NCI-H187 (cell line): ENCODE data around the gene CHAC1.

Experiments
- DNase-seq, 2 experiments: peaks; one replicate each; lab custom pipeline; 2025; lab: John Stamatoyannopoulos, UW

CHAC1 gene

DNA sequence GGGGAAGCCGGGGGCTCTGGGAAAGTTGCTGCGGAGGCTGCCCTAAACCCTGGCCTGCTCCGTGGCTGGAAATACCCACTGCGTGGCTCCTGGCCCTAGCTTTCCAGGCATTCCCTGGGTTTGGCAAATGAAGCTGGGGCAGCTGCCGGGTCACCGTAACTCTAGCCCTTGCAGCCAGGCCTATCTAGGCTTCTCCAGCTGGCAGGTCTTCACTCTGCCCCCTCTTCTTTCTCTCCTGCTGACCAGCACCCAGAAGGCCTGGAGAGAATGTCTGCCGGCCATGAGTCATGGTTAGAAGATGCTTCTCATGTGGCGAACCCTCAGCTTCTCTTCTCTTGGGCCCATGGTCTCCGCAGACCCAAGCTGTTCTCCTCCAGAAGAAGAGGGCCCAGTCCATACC is 29.7 kb upstream of the CHAC1 start:
- DNase-seq: no peak

DNA sequence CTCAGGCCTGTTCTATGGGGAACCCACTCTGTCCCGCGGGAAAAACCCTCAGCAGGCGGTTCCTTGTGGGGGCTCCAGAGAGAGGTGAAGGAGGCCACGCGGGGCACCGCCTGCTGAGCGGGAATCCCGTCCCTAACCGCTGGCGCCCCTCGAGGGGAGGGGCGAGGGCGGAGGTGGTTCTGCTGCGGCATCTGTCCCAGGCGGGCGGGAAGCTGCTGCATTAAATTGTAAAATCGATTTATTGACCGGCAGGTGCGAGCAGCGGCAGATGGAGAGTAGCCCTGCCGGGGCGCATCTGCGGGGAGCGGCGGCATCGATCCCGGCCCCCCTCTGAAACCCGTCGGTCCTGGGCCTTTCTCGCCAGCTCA is 27.8 kb upstream of the CHAC1 start:
- DNase-seq: no peak

DNA sequence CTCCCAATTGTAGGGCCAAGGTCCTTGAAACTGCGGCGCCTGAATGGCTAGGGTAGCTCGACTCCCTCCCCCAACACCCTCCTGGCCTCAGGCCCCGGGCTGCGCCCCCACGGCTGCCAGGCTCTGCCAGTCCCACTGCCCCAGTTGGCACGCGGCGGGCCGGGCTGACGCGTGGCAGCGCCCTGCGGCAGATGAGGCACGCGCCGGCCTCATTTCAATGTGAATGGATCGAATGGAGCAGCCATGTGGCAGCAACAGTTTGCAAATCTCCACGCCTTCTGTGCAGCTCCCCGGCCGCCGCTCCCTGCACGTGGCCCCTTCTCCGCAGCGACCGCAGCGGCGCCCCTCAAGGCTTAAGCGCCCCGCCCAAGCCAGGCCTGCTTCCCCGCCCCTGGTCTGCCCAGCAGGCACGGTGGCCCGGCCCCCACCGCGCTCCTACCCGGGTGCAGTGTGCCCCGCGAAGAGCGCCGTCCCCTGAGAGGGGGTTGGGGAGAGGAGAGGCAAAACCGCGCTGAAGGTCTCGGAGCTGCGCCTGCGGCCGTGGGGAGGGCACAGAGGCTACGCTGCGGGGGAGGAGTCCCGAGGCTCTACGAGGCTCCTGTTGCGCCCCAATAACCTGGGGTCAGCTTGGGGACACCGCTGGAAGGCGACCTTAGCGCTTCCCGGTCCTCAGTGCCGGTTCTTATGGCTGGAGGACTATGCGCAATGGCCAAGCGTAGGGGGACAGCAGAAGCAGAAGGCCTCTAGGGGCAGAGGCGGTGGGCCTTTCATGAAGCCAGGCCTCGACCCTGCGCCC is 27.2 kb upstream of the CHAC1 start:
- no peak for DNase-seq

DNA sequence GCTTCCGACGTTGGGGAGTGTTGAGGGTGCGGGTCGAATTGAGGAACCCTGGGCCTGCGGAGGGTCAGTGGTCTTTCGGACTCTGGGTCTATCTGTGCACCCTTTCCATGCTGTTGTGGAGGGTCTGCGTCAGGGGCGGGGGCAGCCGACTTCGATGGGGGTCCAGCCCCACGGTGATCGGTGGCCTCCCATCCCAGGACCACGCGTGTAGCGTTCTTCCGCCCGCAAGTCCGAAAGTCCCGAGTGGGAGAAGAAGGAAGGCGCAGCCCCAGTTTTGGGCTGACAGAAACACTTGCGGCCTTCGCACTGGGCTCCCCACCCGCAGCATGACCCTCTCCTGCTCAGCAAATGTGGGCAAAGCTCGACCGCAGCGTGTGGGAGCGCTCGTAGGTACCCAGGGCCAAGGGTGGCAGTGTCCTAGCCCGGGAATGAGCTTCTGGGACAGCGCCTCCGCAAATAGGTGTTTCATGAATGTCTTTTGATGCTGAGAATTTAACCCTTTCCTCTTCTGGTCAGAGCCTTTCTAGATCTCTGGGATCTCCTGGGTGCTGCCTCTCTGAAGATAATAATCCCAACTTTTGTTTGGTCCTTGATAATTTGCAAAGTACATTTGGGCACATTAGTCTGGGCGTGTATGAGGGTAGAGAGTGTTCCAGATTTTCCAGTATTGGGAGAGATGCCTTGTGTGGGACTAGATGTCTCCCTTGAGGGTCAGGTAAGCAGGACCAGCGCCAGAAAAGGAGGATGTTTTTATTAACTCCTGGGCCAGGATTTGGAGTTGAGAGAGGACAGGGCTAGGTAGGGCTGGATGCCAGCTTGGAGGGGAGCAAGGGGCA is 26.4 kb upstream of the CHAC1 start:
- no peak for DNase-seq

DNA sequence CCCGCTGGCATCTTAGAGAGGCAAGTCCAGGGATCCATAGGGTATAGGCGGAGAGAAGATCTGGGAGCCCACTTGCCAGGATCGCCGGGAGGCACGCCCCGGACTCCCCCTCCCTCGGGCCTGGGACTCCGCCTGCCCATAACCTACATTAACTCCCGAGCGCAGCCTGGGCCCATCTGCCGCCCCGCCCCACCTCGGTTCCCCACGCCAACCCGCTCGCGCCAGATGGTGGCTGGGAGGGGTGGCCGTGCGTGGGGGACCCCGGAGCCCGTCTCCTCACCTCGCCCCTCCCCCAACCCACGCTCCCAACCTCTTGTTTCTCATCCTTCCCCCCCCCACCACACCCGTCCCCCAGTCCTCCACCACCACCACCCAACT is 25.8 kb upstream of the CHAC1 start:
- no peak for DNase-seq

DNA sequence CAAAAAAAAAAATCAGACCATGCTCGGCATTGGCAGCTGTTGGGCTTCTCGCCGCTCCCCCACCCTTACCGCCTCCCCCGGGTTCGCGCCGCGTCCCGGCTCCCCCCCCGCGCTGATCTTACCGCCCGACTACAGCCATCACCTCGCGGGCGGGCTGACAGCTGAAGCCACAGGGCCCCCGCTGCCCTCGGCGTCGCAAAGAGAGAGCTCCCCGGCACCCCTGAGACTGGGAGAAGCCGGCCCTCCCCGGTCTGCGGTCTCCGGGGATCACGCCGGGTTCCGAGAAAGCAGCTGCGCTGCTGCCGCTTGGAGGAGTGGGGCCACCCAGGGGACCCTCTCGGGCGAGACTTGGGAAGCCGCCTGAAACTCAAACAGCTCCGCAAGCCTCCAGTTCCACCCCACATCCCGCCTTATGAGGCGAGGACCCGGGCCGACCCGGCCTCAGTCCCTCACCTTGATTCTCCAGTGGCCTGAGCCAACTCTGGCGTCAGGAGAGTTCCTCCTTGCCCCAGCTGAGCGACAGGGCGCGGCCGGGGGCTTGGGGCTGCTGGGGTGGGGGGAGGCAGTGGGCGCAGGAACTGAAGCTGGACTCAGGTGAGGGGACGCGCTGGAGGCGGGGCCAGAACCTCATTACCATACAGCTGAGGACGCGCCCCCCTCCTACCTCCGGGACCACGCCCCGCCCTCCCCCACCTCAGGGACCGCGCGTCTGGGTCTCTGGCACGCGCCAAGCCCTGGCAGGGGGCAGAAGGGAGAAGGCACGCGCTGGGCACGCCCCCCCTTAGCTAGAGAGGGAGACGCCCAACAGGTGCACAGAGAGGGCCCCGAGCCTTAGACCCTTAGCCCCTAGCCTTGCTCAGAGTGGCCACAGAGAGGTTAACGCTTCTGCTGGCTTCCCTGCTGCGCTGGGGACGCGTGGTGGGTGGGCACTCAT is 25.1 kb upstream of the CHAC1 start:
- peak; percentile 61 to 84 for DNase-seq

DNA sequence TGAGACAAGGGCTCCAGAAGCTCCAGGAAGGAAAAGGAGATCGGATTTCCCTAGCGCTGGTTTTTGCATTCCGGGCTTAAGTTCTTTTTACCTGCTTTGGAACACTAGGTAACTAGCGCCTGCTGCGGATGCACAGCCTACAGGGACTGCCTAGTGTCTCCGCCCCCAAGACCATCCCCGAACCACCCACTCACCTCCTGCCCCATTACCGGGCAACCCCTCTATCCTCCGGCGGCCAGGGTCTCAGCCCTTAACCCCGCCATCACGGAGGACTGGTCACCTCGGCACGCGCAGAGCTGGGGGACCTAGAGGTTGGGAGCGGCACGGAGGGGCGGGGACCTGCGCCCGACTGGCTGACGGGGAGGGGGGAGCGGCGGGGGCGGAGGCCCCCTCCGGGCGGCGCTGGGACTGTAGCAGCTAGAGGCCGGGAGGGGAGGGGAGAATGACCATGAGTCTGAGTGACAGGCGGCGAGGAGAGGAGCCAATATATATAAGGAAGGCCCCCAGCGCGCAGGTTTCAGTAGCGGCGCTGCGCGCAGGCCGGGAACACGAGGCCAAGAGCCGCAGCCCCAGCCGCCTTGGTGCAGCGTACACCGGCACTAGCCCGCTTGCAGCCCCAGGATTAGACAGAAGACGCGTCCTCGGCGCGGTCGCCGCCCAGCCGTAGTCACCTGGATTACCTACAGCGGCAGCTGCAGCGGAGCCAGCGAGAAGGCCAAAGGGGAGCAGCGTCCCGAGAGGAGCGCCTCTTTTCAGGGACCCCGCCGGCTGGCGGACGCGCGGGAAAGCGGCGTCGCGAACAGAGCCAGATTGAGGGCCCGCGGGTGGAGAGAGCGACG is 24.2 kb upstream of the CHAC1 start, which contains the start of gene DLL4:
Gene DLL4, plus strand, starts transcription at position 520 of the 839 bp plus-strand sequence. CDS start 329 bp downstream, outside the sequence.
- DNase-seq: peak; percentile 63 to 75

DNA sequence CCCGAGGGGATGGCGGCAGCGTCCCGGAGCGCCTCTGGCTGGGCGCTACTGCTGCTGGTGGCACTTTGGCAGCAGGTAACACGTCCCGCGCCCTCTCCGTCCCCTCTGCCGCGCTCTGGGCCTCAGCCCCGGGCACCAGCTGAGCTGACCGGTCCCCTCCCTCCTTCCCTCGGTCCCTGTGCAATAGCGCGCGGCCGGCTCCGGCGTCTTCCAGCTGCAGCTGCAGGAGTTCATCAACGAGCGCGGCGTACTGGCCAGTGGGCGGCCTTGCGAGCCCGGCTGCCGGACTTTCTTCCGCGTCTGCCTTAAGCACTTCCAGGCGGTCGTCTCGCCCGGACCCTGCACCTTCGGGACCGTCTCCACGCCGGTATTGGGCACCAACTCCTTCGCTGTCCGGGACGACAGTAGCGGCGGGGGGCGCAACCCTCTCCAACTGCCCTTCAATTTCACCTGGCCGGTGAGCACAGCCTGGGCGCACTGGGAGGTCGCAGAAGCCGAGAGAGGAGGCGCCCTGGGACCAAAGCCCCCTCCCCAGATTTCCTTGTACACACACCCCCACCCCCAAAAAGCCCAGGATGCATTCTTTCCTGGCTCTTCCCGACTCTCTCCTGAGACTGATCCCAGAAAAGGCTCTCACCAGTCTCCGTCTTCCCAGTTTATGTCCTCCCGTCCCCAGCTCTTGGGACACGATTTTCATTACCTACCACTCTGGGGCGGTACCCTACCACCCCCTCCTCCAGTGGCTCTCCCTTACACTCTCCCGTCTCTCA is 23.4 kb upstream of the CHAC1 start:
- DNase-seq: no peak

DNA sequence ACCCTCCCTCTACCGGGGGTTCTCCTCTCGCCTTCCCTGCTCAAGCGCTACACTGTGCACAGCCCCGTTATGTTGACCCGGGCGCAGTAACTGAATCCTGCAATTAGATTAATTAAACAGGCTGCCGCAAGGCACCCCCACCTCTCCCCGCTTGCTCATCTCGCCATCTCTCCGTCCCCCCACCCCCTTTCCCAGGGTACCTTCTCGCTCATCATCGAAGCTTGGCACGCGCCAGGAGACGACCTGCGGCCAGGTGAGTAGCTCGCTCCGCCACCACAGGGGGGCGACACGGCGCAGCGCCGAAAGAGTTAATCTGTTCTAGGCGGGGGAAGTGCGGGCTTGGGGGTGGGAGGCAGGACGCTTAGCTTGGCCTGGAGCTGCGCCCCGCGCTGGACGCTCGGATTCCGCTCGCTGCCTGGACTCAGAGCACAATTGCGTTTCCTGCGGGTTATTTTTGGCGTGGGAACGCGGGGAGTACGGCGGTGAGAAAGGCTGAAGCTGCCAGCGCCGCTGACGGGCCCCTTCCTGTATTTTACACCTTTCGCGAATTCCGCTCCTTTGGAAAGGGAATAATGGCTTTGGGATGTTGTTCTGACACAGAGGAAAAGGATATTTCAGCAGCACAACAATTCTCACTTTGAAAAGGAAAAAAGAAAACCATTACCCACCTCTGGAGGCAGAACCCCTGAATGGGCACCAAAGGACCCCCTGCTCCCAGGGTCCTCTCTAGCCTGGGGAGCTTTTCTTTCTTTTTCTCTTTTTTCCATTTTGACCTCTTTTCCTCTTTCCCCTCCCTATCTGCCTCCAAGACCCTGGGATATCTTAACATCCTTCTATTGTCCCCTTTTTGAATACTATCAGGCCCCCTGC is 22.6 kb upstream of the CHAC1 start:
- peak in 1 of 2 experiments; percentile 27 for DNase-seq

DNA sequence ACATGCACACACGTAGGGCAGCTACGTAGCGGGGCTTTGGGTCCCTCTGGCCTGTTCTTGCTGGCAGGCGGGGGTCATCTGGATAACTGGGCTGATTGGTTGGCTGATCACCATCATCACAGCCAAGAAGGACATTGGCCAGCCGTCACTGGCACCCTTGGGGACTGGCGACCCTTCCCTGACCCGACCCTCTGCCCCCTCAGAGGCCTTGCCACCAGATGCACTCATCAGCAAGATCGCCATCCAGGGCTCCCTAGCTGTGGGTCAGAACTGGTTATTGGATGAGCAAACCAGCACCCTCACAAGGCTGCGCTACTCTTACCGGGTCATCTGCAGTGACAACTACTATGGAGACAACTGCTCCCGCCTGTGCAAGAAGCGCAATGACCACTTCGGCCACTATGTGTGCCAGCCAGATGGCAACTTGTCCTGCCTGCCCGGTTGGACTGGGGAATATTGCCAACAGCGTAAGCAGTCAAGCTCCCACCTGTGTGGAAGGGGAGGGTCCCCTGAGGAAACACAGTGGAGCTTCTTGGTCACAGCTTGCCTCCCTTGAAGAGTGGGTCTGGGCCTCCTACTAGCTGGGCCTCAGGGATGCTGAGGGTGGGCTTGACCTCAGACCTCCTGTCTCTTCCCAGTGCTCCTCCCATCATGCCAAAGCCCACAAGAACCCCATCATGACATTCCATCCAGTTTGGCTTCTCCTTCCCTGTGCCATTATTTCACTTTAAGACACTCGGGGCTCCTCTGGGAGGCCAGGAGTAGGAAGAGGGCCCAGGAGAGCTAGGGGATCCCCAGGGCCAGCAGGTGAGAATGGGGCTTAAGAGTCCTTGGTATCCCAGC is 21.8 kb upstream of the CHAC1 start:
- DNase-seq: no peak

DNA sequence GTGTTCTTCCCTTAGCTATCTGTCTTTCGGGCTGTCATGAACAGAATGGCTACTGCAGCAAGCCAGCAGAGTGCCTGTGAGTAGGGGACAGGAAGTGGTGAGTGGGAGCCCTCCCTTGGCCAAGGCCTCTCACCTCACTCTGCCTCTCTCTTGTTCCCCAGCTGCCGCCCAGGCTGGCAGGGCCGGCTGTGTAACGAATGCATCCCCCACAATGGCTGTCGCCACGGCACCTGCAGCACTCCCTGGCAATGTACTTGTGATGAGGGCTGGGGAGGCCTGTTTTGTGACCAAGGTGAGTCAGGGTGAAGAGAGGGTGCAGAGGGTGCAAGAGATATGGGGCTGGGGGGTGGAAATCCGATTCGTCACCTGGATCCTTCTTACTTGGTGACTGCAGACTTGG is 21.1 kb upstream of the CHAC1 start:
- DNase-seq: no peak

DNA sequence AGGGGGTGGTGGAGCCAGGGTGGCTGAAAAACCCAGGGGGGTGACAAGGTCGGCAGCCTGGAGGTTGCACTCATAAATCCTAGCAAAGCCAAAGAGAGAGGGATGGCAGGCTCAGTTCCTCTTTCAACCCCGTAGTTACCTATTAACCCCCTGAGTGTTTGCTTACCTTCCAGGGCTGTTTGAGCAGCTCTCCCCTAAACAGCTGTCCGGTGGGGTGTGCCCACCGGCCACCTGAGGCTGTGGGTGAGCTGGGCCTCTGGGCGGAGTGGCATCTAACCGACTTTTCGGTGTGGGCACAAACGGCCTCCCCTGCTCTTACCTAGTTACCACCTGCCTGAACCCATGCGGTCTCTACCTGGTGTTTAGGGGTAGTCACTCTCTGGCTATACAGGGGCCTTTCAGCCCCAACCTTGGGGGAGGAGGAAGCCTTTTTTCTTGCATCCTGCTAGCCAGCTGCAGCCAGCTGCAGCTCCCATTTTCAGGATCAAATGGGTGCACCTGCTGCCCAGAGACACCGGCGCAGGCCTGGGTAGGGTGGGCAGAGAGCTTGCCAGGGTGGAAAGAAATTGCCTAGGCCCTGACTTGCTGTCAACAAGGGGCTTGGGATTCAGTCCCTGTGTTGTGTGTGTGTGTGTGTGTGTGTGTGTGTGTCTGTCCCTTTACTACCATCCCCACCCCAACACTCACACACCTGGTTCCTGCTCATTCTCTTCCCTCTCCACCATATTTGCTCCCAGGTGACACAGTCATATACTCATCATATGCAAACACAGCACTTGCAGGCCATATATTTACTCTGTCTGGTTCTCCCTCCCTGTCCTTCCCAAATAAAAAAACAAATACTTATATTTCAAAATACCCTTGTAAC is 20.4 kb upstream of the CHAC1 start:
- DNase-seq: no peak

DNA sequence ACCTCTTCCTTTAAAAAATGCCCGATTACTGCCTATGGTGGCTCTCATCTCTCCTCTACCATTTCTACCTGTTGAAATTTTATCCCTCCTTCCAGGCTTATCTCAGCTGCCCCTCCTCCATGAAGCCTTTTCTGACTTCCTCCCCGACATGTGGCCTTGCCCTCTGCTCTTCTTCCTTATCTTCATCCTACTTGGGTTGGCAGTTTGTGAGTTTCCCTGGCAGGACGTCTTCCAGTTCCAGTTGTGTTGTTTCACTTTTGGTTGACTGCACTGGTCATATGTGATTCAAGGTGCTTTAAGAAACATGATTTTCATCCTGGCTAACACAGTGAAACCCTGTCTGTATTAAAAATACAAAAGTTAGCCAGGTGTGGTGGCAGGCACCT is 19.8 kb upstream of the CHAC1 start:
- DNase-seq: no peak

DNA sequence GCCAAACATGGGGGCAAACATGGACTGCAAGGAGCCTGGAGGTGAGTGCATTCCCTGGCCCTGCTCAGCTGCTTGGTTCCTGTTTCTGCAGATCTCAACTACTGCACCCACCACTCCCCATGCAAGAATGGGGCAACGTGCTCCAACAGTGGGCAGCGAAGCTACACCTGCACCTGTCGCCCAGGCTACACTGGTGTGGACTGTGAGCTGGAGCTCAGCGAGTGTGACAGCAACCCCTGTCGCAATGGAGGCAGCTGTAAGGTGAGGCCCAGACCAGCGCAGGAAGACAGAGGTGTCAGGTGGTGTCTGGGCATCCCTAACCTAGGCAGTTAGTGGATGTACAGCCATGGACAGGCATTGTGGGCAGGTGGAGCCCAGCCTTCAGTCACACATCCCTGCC is 18.8 kb upstream of the CHAC1 start:
- DNase-seq: no peak

DNA sequence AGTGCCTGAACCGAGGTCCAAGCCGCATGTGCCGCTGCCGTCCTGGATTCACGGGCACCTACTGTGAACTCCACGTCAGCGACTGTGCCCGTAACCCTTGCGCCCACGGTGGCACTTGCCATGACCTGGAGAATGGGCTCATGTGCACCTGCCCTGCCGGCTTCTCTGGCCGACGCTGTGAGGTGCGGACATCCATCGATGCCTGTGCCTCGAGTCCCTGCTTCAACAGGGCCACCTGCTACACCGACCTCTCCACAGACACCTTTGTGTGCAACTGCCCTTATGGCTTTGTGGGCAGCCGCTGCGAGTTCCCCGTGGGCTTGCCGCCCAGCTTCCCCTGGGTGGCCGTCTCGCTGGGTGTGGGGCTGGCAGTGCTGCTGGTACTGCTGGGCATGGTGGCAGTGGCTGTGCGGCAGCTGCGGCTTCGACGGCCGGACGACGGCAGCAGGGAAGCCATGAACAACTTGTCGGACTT is 17.0 kb upstream of the CHAC1 start:
- no peak for DNase-seq

DNA sequence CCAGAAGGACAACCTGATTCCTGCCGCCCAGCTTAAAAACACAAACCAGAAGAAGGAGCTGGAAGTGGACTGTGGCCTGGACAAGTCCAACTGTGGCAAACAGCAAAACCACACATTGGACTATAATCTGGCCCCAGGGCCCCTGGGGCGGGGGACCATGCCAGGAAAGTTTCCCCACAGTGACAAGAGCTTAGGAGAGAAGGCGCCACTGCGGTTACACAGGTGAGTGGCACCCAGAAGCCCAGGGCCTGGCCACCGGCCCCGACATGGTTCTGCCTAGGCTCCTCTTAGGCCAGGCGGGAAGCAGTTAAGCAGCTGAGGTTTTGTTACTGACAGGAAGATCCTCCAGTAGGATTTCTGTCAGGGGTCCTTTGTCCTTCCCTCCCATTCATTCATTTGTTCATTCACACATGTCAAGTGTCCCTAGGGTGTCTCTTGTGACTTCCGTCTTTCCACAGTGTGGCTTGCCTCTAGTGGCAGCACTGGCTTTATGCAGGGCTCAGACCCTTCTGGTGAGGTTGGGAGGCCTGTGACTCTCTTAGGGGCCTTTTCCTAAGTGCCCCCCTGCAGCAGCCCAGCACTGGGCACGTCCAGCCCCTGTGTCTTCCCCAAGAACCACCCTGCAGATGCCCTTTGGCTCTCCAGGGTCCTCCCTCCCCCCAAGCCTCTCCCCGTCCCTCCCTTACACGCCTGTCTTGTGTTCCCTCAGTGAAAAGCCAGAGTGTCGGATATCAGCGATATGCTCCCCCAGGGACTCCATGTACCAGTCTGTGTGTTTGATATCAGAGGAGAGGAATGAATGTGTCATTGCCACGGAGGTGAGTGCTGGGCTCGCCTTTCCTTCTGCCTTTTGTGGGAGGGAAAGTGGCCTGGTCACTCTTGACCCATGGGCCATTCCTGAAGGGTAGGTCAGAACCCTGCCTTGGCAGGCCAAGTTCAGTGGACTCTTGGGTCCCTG is 16.3 kb upstream of the CHAC1 start:
- DNase-seq: peak; percentile 44 to 65
